SH-SY5Y (cell line): Measurements from ENCODE around the gene KRT72.

Experiments used
- GATA2 ChIP-seq: IDR thresholded peaks from 2 replicates; pipeline ENCODE4 v1.6.1; 2011; ENCODE audit warnings: mild to moderate bottlenecking, low read depth, low read length
- GATA3 ChIP-seq: IDR thresholded peaks from 2 replicates; pipeline ENCODE4 v1.6.1; 2011; ENCODE audit warnings: low read depth, mild to moderate bottlenecking, low read length, moderate library complexity

GRCh38 chr12:52644078-52644415 is 42.8 kb upstream of the KRT72 start:
- TF ChIP-seq GATA2 (no peak), GATA3 (no peak)
